Motor neuron (in vitro differentiated cells): ENCODE data around the gene PLEKHA3. TPM values are rescaled to one million over a fixed set of nuclear protein-coding genes. Genes with fewer than 3 reads are reported as not detected.

ENCODE experiments used
- ATAC-seq, 8 experiments: fragments of 200-7000 bp; cut with Tn5 transposase; replicated peaks in 6 of 8; 2 replicates each; pipeline ENCODE4 v1.8.0; 2021; ENCODE audit warnings: mild to moderate bottlenecking in 8 of 8, moderate library complexity in 8 of 8
- H3K27ac ChIP-seq, 2 donors: fragments of 250-450 bp; sonication (Bioruptor Pico); 2 replicates each; pipeline ENCODE4 v1.9.0; 2021; ENCODE audit warnings: antibody characterized with exemption in 2 of 2, mild to moderate bottlenecking in 2 of 2, moderate library complexity in 1 of 2
- H3K4me1 ChIP-seq, 2 donors: fragments of 250-450 bp; sonication (Bioruptor Pico); replicated peaks in 1 of 2; 2 replicates each; pipeline ENCODE4 v1.6.1; 2021; ENCODE audit warnings: antibody characterized with exemption in 2 of 2, mild to moderate bottlenecking in 2 of 2, moderate library complexity in 1 of 2
- H3K4me3 ChIP-seq, 5 donors: fragments of 250-450 bp; sonication (Bioruptor Pico); 2 replicates each; pipeline ENCODE4 v1.9.0; 2021; ENCODE audit warnings: antibody characterized with exemption in 5 of 5, mild to moderate bottlenecking in 5 of 5, moderate library complexity in 4 of 5
- WGBS, 10 experiments: fragments of 450-650 bp; shearing (Covaris generic); methylation state at CpG; one replicate each; pipeline ENCODE4 v1.0.0; 2022; 5-methylcytosine and 5-hydroxymethylcytosine counted together
- in situ Hi-C, 9 experiments: fragments of 400-800 bp; cut with MboI; loops; one replicate each; pipeline ENCODE4 v1.15.0; 2021; ENCODE audit warnings: low sequenced_read_pairs in 9 of 9, low pct_unique_long_range_greater_than_20kb in 2 of 9; ENCODE audit not compliant: unreplicated experiment in 9 of 9
- total RNA-seq, 8 experiments: library from RNA; unstranded; fragments of 300-600 nt; gene quantifications; 2 replicates each; pipeline versions ENCODE4 v1.2.3 to v1.2.4, GENCODE V29; 2022

PLEKHA3 gene
- 10 to 100 TPM in 2 of 8 experiments, 1 to 10 TPM in 6; 6.0 to 20.0 (median 8.5) TPM for total RNA-seq

GRCh38 chr2:178480227-178481181 is at the start of gene PLEKHA3:
Gene PLEKHA3 (plus strand): TSS chr2:178480457. CDS start chr2:178480870, 413 bp downstream.
- ATAC-seq, result peak; percentile 65 to 86 (median 78)
- Histone ChIP-seq H3K27ac (peak within 1 kb of the TSS; percentile 88 to 93), H3K4me3 (peak within 1 kb of the TSS; percentile 40 to 95 (median 71)), H3K4me1 (peaks cover 19 to 31% of the 10 kb centered on the region in 2 donors)
- in situ Hi-C loops, result no loop called here
- WGBS, 10 experiments, result 0 to 17% (median 0%) methylated on average over 1 to 14 of the region's 92 CpGs; no CpG with 5 or more reads in 6 of the 10 experiments

- in situ Hi-C loops, result no loop called here
- no peak for ATAC-seq
- 90 to 100% (median 95%) methylated on average over 2 of the region's 2 CpGs; no CpG with 5 or more reads in 2 of the 10 experiments for WGBS, 10 experiments
- Histone ChIP-seq H3K4me3 (no peak overlapping the region), H3K27ac (no peak overlapping the region), H3K4me1 (no peaks in the 10 kb centered on the region)
Observed at GRCh38 chr2:178436662-178437061, 43.6 kb upstream of the PLEKHA3 start.

GRCh38 chr2:178441426-178441825 is 38.8 kb upstream of the PLEKHA3 start:
- no peak overlapping the region for H3K27ac ChIP-seq
- H3K4me3 ChIP-seq, result no peak overlapping the region
- in situ Hi-C loops, result no loop called here
- H3K4me1 ChIP-seq, result no peaks in the 10 kb centered on the region
- ATAC-seq, result no peak
- 57 to 100% (median 93%) methylated on average over 1 to 2 of the region's 2 CpGs; no CpG with 5 or more reads in 2 of the 10 experiments for WGBS, 10 experiments

- H3K4me1 ChIP-seq, result peaks cover 16 to 26% of the 10 kb centered on the region in 2 donors
- no peak overlapping the region for H3K27ac ChIP-seq
- H3K4me3 ChIP-seq, result peak overlapping the region in 3 of 5 donors; percentile 77 to 85 (median 84)
- ATAC-seq, result no peak
- WGBS, 10 experiments, result 60 to 100% (median 76%) methylated on average over 1 to 4 of the region's 4 CpGs; no CpG with 5 or more reads in 2 of the 10 experiments
- in situ Hi-C loops, result no loop called here
Observed at GRCh38 chr2:178448968-178449661, 31.1 kb upstream of the PLEKHA3 start.

GRCh38 chr2:178449700-178450523 is 30.3 kb upstream of the PLEKHA3 start:
- in situ Hi-C loops, result no loop called here
- H3K27ac ChIP-seq, result peak overlapping the region; percentile 99
- peak overlapping the region; percentile 77 to 94 (median 85) for H3K4me3 ChIP-seq
- WGBS, 10 experiments, result 0 to 26% (median 12%) methylated on average over 1 to 10 of the region's 18 CpGs; no CpG with 5 or more reads in 1 of the 10 experiments
- peaks cover 16 to 26% of the 10 kb centered on the region in 2 donors for H3K4me1 ChIP-seq
- no peak for ATAC-seq

GRCh38 chr2:178450524-178450773 is 29.8 kb upstream of the PLEKHA3 start:
- H3K4me3 ChIP-seq, result peak overlapping the region; percentile 77 to 94 (median 85)
- H3K4me1 ChIP-seq, result peaks cover 16 to 26% of the 10 kb centered on the region in 2 donors
- no peak for ATAC-seq
- WGBS, 10 experiments, result 0% methylated on average over 2 to 9 of the region's 25 CpGs; no CpG with 5 or more reads in 8 of the 10 experiments
- H3K27ac ChIP-seq, result peak overlapping the region; percentile 99
- in situ Hi-C loops, result no loop called here

- 0 to 5% (median 2%) methylated on average over 2 to 8 of the region's 76 CpGs; no CpG with 5 or more reads in 7 of the 10 experiments for WGBS, 10 experiments
- Histone ChIP-seq H3K27ac (peak within 1 kb of the TSS; percentile 99), H3K4me3 (peak within 1 kb of the TSS; percentile 77 to 94 (median 85)), H3K4me1 (peaks cover 16 to 26% of the 10 kb centered on the region in 2 donors)
- in situ Hi-C loops, result no loop called here
- ATAC-seq, result peak; percentile 86 to 93 (median 91)
Observed at GRCh38 chr2:178450774-178451525, 29.3 kb upstream of the PLEKHA3 start, which contains the start of the genes PJVK and PRKRA. Gene PJVK (plus strand): TSS chr2:178451378. CDS start chr2:178453410, 2,032 bp downstream. Gene PRKRA (minus strand): TSS chr2:178451175. CDS start chr2:178451030, 145 bp downstream.

GRCh38 chr2:178452334-178452733 is 27.9 kb upstream of the PLEKHA3 start:
- no peak overlapping the region for H3K4me3 ChIP-seq
- no peak for ATAC-seq

GRCh38 chr2:178452870-178453269 is 27.4 kb upstream of the PLEKHA3 start:
- 79 to 100% (median 95%) methylated on average over 1 to 5 of the region's 5 CpGs for WGBS, 10 experiments
- ATAC-seq, result no peak
- no peak overlapping the region for H3K4me3 ChIP-seq
- no peak overlapping the region for H3K27ac ChIP-seq
- peaks cover 16 to 26% of the 10 kb centered on the region in 2 donors for H3K4me1 ChIP-seq
- in situ Hi-C loops, result no loop called here

More at GRCh38 chr2:178452334-178452733, 27.9 kb upstream of the PLEKHA3 start:
- Histone ChIP-seq H3K27ac (peak overlapping the region in 1 of 2 donors; percentile 99), H3K4me1 (peaks cover 16 to 26% of the 10 kb centered on the region in 2 donors)
- 90 to 100% (median 100%) methylated on average over 1 to 2 of the region's 2 CpGs; no CpG with 5 or more reads in 1 of the 10 experiments for WGBS, 10 experiments
- in situ Hi-C loops, result no loop called here

GRCh38 chr2:178455947-178456346 is 24.3 kb upstream of the PLEKHA3 start:
- peaks cover 7% of the 10 kb centered on the region in 2 donors for H3K4me1 ChIP-seq
- in situ Hi-C loops, result no loop called here
- H3K4me3 ChIP-seq, result no peak overlapping the region
- no peak for ATAC-seq
- no peak overlapping the region for H3K27ac ChIP-seq
- 72 to 93% (median 81%) methylated on average over 1 to 5 of the region's 5 CpGs; no CpG with 5 or more reads in 2 of the 10 experiments for WGBS, 10 experiments

- Histone ChIP-seq H3K4me1 (no peaks in the 10 kb centered on the region), H3K27ac (no peak overlapping the region), H3K4me3 (no peak overlapping the region)
- WGBS, 10 experiments, result 83 to 100% (median 92%) methylated on average over 1 to 11 of the region's 11 CpGs; no CpG with 5 or more reads in 4 of the 10 experiments
- ATAC-seq, result no peak
- in situ Hi-C loops, result no loop called here
Observed at GRCh38 chr2:178457390-178457886, 22.8 kb upstream of the PLEKHA3 start.
